ENCODE data around the gene CCDC154. TPM values are rescaled to one million over a fixed set of nuclear protein-coding genes. Genes with fewer than 3 reads are reported as not detected.

Gene CCDC154
- total and polyA plus RNA-seq, 9 of the 15 experiments (the other 6 are each of a cell fraction or from before 2014, with no cell fraction given), result 0.15 to 1.4 (median 0.20) TPM; not detected in 5

GRCh38 chr16:1492923-1493745 is 48.8 kb upstream of the CCDC154 start, which contains the start of gene TELO2 (continued):
- TF ChIP-seq, protein P1, sequence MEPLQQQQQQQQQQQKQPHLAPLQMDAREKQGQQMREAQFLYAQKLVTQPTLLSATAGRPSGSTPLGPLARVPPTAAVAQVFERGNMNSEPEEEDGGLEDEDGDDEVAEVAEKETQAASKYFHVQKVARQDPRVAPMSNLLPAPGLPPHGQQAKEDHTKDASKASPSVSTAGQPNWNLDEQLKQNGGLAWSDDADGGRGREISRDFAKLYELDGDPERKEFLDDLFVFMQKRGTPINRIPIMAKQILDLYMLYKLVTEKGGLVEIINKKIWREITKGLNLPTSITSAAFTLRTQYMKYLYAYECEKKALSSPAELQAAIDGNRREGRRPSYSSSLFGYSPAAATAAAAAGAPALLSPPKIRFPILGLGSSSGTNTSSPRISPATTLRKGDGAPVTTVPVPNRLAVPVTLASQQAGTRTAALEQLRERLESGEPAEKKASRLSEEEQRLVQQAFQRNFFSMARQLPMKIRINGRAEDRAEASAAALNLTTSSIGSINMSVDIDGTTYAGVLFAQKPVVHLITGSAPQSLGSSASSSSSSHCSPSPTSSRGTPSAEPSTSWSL (CRISPR knock-in tag; IDR thresholded peaks at IDR 0.05; ENCODE audit: borderline replicate concordance), result no peak
- TF ChIP-seq KLF13 (tag; IDR thresholded peaks at IDR 0.05; ENCODE audit: borderline replicate concordance, low read depth) (peak; percentile 41; the same call in 1 of the 2 replicates), SMARCC2 (IDR thresholded peaks at IDR 0.05; ENCODE audit: low read depth) (no peak), RBBP5 (IDR thresholded peaks at IDR 0.05; ENCODE audit: borderline replicate concordance, insufficient read depth, low read length, poor library complexity, severe bottlenecking) (peak; percentile 74), HDAC8 (tag; IDR thresholded peaks at IDR 0.05) (no peak; the same call in 1 of the 2 replicates), GATA2 (CRISPR knock-in tag; IDR thresholded peaks at IDR 0.05) (0 out of 2 replicates have a peak, but pooled peaks have one; percentile 11), ZNF57 (CRISPR knock-in tag; IDR thresholded peaks at IDR 0.05) (no peak), ERF (CRISPR knock-in tag; IDR thresholded peaks at IDR 0.05) (0 out of 2 replicates have a peak, but pooled peaks have one; percentile 11)
- TF ChIP-seq, protein P2, sequence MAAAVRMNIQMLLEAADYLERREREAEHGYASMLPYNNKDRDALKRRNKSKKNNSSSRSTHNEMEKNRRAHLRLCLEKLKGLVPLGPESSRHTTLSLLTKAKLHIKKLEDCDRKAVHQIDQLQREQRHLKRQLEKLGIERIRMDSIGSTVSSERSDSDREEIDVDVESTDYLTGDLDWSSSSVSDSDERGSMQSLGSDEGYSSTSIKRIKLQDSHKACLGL (CRISPR knock-in tag; IDR thresholded peaks at IDR 0.05; ENCODE audit: borderline replicate concordance, poor library complexity, severe bottlenecking), result peak; percentile 45
- TF ChIP-seq, protein P3, sequence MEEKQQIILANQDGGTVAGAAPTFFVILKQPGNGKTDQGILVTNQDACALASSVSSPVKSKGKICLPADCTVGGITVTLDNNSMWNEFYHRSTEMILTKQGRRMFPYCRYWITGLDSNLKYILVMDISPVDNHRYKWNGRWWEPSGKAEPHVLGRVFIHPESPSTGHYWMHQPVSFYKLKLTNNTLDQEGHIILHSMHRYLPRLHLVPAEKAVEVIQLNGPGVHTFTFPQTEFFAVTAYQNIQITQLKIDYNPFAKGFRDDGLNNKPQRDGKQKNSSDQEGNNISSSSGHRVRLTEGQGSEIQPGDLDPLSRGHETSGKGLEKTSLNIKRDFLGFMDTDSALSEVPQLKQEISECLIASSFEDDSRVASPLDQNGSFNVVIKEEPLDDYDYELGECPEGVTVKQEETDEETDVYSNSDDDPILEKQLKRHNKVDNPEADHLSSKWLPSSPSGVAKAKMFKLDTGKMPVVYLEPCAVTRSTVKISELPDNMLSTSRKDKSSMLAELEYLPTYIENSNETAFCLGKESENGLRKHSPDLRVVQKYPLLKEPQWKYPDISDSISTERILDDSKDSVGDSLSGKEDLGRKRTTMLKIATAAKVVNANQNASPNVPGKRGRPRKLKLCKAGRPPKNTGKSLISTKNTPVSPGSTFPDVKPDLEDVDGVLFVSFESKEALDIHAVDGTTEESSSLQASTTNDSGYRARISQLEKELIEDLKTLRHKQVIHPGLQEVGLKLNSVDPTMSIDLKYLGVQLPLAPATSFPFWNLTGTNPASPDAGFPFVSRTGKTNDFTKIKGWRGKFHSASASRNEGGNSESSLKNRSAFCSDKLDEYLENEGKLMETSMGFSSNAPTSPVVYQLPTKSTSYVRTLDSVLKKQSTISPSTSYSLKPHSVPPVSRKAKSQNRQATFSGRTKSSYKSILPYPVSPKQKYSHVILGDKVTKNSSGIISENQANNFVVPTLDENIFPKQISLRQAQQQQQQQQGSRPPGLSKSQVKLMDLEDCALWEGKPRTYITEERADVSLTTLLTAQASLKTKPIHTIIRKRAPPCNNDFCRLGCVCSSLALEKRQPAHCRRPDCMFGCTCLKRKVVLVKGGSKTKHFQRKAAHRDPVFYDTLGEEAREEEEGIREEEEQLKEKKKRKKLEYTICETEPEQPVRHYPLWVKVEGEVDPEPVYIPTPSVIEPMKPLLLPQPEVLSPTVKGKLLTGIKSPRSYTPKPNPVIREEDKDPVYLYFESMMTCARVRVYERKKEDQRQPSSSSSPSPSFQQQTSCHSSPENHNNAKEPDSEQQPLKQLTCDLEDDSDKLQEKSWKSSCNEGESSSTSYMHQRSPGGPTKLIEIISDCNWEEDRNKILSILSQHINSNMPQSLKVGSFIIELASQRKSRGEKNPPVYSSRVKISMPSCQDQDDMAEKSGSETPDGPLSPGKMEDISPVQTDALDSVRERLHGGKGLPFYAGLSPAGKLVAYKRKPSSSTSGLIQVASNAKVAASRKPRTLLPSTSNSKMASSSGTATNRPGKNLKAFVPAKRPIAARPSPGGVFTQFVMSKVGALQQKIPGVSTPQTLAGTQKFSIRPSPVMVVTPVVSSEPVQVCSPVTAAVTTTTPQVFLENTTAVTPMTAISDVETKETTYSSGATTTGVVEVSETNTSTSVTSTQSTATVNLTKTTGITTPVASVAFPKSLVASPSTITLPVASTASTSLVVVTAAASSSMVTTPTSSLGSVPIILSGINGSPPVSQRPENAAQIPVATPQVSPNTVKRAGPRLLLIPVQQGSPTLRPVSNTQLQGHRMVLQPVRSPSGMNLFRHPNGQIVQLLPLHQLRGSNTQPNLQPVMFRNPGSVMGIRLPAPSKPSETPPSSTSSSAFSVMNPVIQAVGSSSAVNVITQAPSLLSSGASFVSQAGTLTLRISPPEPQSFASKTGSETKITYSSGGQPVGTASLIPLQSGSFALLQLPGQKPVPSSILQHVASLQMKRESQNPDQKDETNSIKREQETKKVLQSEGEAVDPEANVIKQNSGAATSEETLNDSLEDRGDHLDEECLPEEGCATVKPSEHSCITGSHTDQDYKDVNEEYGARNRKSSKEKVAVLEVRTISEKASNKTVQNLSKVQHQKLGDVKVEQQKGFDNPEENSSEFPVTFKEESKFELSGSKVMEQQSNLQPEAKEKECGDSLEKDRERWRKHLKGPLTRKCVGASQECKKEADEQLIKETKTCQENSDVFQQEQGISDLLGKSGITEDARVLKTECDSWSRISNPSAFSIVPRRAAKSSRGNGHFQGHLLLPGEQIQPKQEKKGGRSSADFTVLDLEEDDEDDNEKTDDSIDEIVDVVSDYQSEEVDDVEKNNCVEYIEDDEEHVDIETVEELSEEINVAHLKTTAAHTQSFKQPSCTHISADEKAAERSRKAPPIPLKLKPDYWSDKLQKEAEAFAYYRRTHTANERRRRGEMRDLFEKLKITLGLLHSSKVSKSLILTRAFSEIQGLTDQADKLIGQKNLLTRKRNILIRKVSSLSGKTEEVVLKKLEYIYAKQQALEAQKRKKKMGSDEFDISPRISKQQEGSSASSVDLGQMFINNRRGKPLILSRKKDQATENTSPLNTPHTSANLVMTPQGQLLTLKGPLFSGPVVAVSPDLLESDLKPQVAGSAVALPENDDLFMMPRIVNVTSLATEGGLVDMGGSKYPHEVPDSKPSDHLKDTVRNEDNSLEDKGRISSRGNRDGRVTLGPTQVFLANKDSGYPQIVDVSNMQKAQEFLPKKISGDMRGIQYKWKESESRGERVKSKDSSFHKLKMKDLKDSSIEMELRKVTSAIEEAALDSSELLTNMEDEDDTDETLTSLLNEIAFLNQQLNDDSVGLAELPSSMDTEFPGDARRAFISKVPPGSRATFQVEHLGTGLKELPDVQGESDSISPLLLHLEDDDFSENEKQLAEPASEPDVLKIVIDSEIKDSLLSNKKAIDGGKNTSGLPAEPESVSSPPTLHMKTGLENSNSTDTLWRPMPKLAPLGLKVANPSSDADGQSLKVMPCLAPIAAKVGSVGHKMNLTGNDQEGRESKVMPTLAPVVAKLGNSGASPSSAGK (IDR thresholded peaks at IDR 0.05), result peak; percentile 95
